HG03571 (cell line): Measurements from ENCODE around the gene GMPPA.

Experiments
- ATAC-seq: cut with Tn5 transposase; IDR thresholded peaks from one replicate; pipeline ENCODE4 v1.9.1; 2021; ENCODE audit not compliant: unreplicated experiment

Gene GMPPA

DNA sequence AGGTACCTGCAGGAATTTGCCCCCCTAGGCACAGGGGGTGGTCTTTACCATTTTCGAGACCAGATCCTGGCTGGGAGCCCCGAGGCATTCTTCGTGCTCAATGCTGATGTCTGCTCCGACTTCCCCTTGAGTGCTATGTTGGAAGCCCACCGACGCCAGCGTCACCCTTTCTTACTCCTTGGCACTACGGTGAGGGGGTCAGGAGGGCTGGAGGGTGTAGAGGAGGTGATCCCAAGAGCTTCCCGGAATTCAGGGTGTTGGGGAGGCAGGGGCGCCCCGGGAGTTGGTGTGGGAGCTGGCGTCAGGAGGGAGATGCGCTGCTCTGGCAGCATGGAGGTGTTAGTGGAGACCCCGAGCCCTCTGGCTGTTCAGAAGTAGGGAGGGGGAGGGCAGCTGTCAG lies 3.2 kb downstream of the GMPPA start:
- no peak for ATAC-seq

DNA sequence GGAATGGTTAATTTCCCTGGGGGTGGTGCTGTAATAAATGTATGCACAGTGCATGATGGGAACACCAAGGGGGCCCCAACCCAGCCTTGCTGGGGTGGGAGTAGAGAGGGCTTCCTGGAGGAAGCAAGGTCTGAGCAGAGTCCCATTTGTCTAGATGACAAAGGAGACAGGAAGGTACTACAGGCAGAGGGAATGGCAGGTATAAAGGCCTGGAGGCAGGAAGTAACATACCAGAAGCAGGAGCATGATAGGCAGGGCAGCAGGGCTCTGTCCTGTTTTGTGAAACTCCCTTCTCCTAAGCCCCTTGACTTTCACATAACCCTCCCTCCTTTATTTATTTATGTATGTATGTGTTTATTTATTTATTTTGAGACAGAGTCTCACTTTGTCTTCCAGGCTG lies 3.9 kb downstream of the GMPPA start:
- no peak for ATAC-seq

DNA sequence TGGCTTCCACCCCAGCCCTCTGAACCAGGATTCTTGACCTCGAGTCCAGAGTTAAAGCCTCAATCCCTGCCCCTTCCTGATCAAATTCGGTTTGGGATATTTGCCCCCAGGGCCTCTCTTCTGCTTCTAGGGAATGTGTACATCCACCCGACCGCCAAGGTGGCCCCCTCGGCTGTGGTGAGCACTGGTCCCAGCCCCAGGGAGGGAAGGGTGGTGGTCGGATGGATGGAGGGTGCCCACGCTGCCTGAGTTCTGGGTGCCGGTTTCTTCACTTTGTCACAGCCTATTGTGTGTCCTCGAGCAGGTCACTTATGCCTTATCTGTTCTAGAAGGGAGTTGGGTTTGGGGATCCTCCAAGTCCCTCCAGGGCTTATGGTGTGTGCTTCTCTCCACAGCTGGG lies 6.9 kb downstream of the GMPPA start:
- no peak for ATAC-seq

DNA sequence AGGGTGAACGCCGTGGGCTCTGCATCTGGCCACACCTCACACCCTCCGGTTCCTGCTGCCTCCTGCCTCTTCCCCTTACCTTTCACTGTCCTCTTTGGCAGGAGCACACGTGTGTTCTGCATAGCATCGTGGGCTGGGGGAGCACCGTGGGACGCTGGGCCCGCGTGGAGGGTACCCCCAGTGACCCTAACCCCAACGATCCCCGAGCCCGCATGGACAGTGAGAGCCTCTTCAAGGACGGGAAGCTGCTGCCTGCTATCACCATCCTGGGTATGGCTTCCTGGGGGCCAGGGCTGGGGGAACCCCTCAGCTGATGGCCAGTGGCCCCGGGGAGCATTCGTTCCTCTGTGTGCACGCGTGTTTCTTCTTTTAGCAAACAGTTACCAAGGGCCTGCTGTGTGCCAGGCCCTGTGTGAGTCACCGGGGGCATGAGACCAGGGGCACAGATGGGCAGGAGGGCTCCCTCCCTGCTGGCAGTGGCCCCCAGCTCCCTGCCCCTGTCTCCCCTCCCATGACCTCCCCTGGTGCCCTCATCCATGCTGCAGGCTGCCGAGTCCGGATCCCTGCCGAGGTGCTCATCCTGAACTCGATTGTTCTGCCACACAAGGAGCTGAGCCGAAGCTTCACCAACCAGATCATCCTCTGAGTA lies 7.6 kb downstream of the GMPPA start:
- ATAC-seq, result no peak

DNA sequence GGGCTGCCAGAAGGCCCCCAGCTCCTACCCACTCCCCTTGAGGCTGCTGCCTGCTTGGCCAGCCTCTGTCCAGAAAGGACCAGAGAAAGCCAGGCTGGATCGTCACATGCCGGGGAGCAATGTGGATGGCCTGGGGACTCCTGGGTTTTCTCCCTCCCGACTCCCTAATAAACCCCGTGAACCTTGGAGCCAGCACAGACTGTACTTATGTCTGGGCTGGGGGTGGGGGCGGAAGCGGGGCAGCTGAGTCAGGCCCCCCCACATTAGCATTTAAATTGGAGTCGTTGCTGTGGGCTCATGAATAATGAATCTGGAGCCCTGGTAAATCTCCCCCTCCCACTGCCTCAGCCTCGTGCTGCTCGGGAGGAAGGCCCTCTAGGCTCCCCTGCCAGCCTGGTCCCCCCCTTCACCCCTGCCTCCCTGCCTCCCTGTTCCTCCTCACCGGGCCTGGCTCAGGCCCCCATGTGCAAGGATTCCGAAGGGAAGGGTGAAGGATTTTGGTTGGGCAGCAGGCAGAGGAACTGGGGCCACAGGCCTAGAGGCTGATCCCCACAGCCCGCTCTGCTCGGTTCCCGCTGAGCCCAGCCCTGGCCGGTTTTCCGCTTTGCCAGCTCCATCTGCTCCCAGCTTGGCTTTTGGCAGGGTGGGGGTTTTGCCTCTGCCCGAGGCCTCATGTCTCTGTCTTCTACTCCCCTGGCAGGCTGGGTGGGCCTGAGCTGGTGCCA lies 8.3 kb downstream of the GMPPA start:
- no peak for ATAC-seq

DNA sequence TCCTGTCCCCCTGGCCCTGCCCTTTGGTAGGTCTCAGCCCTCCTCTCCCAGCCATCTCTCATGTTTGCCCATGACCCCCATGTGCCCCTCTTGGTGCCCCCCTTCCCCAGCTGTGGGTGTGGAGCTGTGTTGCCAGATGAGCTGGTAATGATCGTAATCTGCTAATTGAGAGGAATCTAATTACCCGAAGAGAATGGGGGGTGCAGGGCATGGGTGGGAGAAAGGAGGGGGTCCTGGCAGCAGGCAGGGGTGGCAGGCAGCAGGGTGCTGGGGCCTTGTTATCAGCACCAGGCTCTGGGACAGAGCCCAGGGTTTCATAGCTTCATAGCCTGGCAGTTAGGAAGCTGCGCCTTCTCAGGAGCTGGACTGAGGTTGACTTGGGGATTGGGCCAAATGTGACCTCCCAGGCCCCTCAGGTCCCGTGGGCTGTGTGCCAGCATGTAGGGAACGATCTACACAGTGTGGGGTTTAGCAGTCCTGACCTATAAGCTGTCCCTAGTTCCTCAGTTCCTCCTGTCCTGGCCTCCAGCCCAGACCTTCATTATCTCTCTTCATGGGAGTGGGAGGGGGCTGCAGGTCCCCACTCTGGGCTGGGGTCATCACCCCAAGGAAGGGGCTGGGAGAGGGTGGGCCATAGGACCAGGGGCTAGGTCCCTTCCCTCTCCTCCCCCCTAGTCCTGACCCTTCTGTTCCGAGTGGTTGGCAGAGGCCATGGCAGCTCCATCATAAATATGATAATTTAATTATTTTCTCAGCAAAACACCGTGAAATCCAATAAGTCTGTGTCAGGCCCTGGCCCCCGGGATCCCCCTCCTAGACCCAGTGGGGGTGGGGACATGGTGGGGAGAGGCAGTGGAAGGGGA lies 9.1 kb downstream of the GMPPA start:
- ATAC-seq, result no peak

DNA sequence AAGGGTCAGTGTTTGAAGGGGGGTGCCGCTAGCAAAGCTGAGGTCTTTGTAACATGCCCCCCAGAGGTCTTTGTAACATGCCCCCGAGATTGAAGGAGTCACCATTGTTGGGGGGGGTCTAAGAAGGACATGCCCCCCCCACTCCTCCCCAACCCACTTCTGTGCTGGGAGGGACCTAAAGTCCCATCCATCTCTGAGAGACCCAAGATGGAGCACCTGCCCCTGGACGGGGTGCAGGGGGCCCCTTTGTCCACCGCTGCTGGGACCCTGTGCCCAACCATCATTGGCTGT lies 9.7 kb downstream of the GMPPA start:
- ATAC-seq, result no peak

DNA sequence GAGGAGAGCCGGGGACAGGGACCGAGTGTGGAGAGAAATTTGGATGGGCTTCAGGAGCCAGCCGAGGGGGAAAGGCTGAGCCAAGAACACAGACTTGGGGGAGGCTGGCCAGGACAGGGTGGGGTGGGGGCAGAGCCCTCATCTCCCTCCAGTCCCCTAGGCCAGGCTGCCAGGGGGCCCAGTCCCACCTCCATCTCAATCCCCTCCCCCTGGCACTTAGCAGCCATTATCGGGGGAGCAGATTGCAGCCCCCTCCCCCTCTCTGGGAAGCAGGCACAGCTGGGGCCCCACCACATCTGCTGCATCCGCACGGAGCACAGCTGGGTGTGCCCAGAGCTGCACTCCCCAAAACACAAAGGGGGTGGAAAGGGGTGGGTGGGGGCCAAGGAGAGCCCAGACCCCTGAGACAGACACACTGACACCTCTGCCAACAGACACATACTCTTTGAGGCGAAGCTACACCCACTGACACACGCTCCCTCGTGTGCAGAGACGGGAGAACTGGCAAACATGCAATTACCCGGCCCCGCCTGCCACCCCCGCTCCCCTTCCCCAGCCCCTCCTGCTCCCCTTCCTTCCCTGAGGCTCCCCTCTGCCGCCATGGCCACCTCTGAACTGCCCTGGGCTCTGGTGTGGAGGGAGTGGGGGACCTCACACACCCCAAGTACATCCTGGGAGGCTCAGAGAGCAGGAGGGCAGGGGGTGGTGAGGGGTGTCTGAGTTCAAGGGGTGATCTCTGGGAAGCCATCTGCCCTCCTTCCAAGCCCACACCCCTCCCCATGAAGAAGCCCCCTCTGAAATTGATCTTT lies 10.5 kb downstream of the GMPPA start:
- no peak for ATAC-seq

DNA sequence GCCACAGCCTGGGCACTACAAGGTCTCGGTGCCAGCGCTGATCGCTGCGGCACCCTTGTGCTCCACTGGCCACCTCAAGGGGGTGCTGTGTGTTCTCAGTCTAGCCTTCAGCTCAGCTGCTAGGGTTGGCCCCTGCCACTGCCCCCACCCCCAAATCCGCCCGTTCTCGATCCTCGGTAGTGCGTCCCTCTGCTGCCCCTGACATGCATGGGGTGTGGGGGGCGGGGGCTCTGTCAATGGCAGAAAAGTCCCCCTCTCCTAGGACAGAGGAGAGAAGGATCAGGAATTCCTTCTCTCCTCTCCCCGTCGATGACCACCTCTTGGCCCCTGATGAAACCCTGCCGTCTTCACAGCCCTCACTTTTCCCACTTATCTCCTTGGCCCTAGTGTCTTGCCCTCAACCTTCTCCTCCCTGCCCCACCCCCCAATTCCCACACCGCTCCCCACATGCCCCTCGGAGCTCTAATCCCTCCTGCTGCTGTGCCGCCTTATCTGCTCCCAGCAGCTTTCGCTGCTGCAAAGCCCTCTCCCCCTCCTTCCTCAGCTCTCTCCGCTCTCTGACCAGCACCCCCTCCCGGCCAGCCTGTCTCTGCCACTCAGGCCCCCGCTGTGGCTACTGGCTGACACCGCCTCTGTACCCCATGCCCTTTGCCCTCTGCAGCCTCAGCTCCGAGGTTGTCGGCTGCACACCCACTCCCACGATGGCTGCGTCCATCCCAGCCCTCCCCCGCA lies 11.3 kb downstream of the GMPPA start:
- peak; percentile 63 for ATAC-seq

DNA sequence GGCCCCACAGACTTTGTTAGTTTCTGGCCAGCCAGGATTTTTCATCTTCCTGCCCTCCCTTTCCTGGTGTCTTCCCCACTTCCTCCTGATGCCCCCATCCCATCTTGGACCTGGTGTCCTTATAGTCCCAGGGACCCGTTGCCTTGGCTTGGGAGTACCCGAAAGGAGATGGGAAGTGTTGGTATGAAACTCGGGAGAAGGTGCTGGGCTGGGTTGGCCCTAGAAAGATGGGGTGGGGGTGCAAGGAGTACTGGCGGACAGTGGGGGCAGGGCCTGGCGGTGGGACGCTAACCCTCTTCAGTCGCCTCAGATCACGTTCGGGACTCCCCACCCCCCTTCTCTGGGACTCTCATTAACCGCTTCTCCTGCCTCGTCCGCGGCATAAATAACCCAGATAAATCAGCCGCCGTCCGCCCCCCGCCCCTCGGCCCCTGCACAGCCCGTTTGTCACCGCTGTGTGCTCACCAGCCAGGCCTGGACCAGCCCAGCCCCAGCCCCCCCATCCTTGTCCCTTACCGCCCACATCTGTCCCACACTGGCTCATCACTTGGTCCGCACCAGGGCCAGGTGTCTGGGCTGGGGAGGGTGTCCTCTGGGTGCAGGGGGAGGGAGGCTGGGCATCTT lies 11.9 kb downstream of the GMPPA start:
- ATAC-seq, result no peak

DNA sequence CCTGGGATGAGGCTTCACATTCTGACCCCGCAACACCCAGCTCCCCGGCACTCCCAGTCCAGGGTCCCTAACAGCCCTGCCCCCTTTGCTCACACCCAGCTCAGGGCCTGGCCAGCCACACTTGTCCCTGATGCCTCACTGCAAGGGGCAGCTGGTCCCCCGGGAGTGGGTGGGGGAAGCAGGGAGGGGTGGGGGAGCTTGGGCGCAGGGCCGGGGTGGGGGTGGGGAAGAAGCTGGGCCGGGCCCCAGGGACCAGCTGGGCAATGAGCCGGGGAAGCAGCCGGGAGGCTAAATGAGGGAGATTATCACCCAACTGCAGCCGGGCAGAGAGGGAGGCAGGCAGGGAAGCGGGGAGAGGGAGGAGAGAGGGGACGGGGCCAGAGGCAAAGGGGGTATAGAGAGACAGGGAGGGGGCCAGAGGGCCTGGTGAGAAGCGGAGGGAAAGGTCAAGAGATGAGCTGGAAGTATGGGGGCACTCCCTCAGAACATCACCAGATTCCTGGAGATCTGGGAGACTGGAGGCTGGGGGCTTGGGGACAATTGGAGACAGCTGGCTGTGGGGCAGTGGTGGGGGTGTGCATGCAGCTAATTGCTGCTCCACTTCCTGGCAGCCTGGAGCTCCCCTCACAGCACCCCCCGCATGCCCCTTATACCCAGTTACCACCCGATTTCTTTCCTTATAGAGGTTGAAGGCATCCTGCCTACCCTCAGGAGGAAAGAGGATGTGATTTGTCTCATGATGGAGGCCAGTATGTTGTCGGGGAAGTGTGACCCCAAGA lies 13.0 kb downstream of the GMPPA start:
- ATAC-seq, result no peak

DNA sequence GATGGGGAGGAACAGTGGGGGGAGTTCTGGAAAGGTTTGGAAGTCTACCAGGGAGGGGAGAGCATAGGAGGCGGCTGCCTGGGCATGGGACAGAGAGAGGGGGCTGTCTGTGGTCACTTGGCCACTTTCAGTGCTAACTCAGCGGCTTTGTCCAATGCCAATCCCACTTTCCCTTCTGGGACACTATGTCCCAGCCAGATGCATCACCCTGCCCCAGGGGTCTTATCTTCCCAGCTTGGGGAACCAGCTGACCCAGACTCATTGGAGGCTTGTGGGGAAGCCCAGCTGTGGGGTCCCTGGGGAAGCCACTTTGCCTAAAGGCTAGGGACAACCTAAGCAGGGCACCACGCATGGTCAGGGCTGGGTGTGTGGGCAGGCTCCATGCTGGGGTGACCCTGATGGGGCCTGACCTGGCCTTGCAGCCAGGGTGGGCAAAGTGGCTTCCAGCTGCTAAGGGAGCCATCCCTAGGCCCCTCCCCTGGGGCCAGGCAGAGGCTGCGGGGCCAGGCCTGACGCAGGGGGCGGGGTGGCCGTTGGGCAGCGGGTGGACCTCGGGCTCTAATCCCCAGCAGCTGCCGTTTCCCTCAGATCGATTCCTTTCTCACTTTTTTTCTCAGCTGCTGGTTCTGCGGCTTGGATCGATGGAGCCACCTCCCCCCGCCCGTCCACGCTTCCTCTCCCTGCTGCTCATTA lies 14.0 kb downstream of the GMPPA start:
- ATAC-seq, result no peak

DNA sequence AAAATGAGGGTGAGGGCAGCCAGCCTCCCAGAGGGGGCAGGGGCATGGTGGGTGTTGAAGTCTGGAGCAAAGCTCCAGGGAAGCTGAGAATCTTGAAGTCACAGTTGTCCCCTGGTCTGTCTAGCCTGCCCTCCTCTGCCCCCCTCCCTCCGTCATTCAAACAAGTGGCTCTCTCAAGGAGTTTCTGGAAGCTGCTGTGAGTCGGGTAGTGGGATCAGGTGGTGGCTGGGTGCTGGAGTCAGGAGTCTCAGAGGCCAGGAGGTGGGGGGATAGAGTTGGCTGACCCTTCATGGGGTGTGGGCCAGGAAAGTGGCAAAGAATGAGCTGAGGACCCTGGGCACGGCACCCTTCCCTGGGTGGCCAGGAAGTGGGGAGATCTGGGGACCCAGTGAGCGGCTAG lies 15.1 kb downstream of the GMPPA start:
- ATAC-seq, result no peak

DNA sequence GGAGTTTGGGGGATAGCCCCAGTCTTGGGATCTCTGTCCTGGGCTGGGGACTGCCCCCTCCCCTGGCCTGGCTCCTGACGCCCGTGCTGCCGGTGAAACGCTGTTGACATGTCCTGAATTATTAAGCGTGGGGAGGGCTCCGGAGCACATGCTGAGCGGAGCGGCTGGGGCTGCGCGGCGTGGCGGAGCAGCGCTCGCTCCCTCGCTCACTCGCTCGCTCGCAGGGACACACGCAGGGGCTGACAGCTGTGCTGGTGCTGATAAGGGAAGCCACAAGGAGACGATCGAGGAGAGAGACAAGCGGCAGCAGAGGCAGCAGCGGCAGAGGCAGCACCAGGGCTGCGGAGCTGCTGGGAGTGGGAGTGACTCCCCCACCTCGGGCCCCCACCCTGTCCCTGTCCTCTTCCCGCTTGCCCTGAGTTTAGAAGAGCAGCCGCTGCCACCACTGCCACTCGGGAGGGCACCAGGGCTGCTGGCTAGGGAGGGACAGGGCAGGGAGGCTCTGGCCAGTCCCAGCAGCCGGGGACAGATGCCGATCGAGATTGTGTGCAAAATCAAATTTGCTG lies 15.6 kb downstream of the GMPPA start, which contains the start of gene ASIC4:
Gene ASIC4 (plus strand): TSS at position 287 of the 566 bp plus-strand sequence. CDS start 243 bp downstream, at position 530.
- ATAC-seq, result no peak

DNA sequence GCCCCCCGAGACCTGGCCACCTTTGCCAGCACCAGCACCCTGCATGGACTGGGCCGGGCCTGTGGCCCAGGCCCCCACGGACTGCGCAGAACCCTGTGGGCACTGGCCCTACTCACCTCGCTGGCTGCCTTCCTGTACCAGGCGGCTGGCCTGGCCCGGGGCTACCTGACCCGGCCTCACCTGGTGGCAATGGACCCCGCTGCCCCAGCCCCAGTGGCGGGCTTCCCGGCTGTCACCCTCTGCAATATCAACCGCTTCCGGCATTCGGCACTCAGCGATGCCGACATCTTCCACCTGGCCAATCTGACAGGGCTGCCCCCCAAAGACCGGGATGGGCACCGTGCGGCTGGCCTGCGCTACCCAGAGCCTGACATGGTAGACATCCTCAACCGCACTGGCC lies 16.1 kb downstream of the GMPPA start:
- no peak for ATAC-seq

DNA sequence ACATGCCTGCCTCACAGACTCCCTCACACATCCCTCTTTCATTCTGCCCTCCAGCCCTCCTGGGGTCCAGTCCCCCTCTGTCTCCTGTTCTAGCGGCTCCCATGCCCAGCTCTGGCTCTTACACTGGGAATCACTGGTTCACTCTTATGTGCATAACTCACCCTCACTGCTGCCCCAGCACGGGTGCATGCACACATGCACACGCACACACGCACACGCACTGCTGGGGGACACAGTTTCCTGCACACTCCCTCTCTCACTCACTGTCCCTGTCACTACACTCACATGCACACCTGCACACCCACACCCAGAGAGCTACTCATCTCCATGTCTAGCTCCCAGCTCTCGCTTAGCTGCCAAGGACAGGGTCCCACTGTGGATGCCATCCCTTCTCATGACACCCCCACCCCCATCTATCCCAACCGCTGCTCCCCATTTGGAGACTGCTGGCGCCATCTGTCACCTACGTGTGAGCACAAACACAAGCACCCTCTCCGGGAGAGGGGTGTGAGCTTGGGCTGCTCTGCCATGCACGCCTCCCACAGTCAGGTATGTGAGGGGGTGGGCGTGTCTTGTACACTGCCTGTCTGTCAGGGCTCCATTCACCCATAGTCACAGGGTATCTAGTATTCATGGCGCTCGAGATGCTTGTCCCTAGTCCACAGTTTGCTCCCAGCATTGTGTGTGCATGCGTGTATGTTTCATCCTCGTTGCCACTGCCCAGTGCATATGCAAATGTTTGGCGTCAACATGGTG lies 17.4 kb downstream of the GMPPA start:
- ATAC-seq, result no peak

DNA sequence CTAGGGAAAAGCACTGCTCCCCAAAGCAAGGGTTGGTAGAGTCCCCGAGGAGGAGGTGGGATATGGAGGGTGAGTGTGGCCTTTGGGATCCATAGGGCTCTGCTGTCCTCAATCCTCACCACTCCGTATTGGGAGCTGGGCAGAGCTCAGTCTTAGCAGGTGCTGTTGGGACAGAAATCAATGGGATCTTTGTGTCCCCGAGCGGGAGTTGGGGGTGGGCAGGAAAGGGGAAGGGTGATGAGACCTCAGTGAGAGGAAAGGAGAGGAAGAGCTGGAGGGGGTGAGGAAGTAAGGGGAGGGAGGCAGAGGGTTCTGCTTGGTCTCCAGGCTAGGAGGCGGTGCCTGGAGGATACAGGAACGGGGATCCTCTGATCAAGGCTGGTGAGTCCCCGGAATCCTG lies 18.2 kb downstream of the GMPPA start:
- ATAC-seq, result no peak
